ENCODE data around the gene FGD6. TPM values are rescaled to one million over a fixed set of nuclear protein-coding genes. Genes with fewer than 3 reads are reported as not detected.
A peak's percentile ranks its signal among the peaks of the same experiment; 100 is the strongest.

The FGD6 gene
- total RNA-seq, 1 experiment from 2014 or later = 25.1 TPM

DNA sequence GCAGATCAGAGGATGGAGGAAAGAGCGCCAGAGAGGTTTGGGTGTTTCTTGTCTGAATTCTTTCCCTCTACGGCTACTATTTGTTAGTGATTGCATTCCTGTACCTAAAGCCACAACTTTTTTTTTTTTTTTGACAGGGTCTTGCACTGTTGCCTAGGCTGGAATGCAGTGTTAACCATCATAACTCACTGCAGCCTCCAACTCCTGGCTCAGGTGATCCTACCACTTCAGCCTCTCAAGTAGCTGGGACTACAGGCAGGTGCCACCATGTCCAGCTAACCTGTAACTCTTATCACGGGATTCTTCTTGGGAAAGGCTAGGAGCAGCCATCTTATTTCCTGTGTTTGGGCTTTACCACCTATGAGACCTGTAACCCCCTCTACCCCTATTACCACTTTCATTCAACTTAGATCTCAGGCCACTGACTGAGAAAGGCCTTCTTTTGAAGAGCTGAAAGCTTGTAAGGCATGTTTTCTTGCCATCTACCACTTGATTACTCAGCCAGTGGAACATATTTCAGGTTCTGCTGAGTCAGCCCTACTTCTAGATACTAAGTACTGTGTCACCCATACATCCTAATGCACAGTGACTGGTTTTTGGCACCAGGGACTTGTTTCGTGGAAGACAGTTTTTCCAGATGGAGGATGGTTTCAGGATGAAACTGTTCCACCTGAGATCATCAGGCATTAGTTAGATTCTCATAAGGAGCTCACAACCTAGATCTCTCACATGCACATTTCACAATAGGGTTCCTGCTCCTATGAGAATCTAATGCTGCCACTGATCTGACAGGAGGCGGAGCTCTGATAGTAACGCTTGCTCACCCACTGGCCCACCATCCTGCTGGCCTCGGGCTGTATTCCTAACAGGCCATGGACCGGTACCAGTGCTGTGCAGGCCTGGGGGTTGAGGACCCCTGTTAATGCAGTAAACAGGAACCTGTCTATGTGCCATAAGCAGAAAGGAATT lies 7.2 kb upstream of the FGD6 start:
- no peaks in the 10 kb centered on the region for H3K9me3 Mint-ChIP-seq (ENCODE audit: unreplicated experiment)
- peaks cover 30% of the 10 kb centered on the region for H3K36me3 Mint-ChIP-seq (ENCODE audit: insufficient read depth, unreplicated experiment)
- H3K4me1 Mint-ChIP-seq (ENCODE audit: insufficient read depth, unreplicated experiment) = peaks cover 27% of the 10 kb centered on the region
- ChIA-PET POLR2A (interaction anchor here (0.6 to 21.4 kb wide), 9 partner anchors 10 to 250 kb away, joined by 3 to 1056 read pairs (median 4); partner anchors contain the start of gene METAP2), CTCF (interaction anchor here (0.8 to 1.6 kb wide), 4 partner anchors 21 to 107 kb away, joined by 3 to 10 read pairs (median 3); no protein-coding TSS in a partner anchor)
- TF ChIP-seq, protein P1, sequence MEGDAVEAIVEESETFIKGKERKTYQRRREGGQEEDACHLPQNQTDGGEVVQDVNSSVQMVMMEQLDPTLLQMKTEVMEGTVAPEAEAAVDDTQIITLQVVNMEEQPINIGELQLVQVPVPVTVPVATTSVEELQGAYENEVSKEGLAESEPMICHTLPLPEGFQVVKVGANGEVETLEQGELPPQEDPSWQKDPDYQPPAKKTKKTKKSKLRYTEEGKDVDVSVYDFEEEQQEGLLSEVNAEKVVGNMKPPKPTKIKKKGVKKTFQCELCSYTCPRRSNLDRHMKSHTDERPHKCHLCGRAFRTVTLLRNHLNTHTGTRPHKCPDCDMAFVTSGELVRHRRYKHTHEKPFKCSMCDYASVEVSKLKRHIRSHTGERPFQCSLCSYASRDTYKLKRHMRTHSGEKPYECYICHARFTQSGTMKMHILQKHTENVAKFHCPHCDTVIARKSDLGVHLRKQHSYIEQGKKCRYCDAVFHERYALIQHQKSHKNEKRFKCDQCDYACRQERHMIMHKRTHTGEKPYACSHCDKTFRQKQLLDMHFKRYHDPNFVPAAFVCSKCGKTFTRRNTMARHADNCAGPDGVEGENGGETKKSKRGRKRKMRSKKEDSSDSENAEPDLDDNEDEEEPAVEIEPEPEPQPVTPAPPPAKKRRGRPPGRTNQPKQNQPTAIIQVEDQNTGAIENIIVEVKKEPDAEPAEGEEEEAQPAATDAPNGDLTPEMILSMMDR (IDR thresholded peaks at IDR 0.05; ENCODE audit: unreplicated experiment) = no peak
- no peak overlapping the region for H3K4me3 Mint-ChIP-seq (ENCODE audit: unreplicated experiment)
- no peaks in the 10 kb centered on the region for H3K27me3 Mint-ChIP-seq (ENCODE audit: insufficient read depth, unreplicated experiment)
- no TSS peak for BruUV-seq (replicated peaks)
- DNase-seq (ENCODE audit: unreplicated experiment) = peak; percentile 37
- intact Hi-C loops (cut with micrococcal nuclease) = no loop called here
- peak overlapping the region; percentile 73 for H3K27ac Mint-ChIP-seq (ENCODE audit: low read depth, unreplicated experiment)

DNA sequence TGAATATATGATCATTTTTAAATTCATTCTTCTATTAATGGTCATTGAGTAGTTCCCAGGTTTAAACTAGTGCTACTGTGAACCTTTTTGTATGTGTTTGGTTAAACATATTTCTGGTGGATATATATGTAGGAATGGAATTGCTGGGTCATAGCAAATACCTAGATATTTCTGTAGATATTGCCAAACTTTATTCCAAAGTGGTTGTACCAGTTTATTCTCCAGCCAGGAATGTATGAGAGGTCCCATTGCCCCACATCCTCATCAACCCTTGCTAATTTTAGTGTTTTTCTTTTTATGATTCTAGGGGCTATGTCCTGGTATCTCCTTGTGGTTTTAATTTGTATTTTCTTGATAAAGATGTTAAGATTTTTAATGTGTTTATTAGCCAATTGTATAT lies 3.5 kb upstream of the FGD6 start:
- Mint-ChIP-seq H3K36me3 (ENCODE audit: insufficient read depth, unreplicated experiment) (peaks cover 17% of the 10 kb centered on the region), H3K27me3 (ENCODE audit: insufficient read depth, unreplicated experiment) (no peaks in the 10 kb centered on the region), H3K27ac (ENCODE audit: low read depth, unreplicated experiment) (peak overlapping the region; percentile 90), H3K4me3 (ENCODE audit: unreplicated experiment) (peak overlapping the region; percentile 84), H3K4me1 (ENCODE audit: insufficient read depth, unreplicated experiment) (peaks cover 21% of the 10 kb centered on the region), H3K9me3 (ENCODE audit: unreplicated experiment) (no peaks in the 10 kb centered on the region)
- CTCF ChIA-PET = interaction anchor here (0.6 to 0.9 kb wide), 2 partner anchors 15 to 52 kb away, joined by 3 to 5 read pairs; no protein-coding TSS in a partner anchor
- intact Hi-C loops (cut with micrococcal nuclease) = no loop called here
- TF ChIP-seq, protein P1 (IDR thresholded peaks at IDR 0.05; ENCODE audit: unreplicated experiment) = no peak
- no TSS peak for BruUV-seq (replicated peaks)
- POLR2A ChIA-PET = interaction anchor here (0.8 to 21.4 kb wide), 6 partner anchors 9 to 253 kb away, joined by 3 to 1056 read pairs (median 8); partner anchors contain the start of gene METAP2
- DNase-seq (ENCODE audit: unreplicated experiment) = no peak

DNA sequence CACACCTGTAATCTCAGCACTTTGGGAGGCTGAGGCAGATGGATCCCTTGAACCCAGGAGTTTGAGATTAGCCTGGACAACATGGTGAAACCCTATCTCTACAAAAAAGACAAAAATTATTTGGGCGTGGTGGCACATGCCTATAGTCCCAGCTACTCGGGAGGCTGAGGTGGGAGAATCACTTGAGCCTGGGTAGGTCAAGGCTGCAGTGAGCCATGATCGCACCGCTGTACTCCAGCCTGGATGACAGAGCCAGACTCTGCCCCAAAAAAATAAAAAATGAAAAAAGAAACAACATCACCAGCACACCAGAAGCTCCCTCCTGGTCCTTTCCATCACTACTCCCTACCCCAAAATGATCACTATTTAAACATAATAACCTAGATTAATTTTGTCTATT lies 2.9 kb upstream of the FGD6 start:
- Mint-ChIP-seq H3K4me3 (ENCODE audit: unreplicated experiment) (peak overlapping the region; percentile 84), H3K27me3 (ENCODE audit: insufficient read depth, unreplicated experiment) (no peaks in the 10 kb centered on the region), H3K36me3 (ENCODE audit: insufficient read depth, unreplicated experiment) (peaks cover 12% of the 10 kb centered on the region), H3K4me1 (ENCODE audit: insufficient read depth, unreplicated experiment) (peaks cover 21% of the 10 kb centered on the region), H3K9me3 (ENCODE audit: unreplicated experiment) (no peaks in the 10 kb centered on the region), H3K27ac (ENCODE audit: low read depth, unreplicated experiment) (peak overlapping the region; percentile 90)
- intact Hi-C loops (cut with micrococcal nuclease) = no loop called here
- CTCF ChIA-PET = interaction anchor here (0.6 to 1.3 kb wide), 2 partner anchors 51 to 103 kb away, joined by 4 to 5 read pairs; no protein-coding TSS in a partner anchor
- POLR2A ChIA-PET = interaction anchor here (0.9 to 21.4 kb wide), 7 partner anchors 10 to 315 kb away, joined by 3 to 1056 read pairs (median 13); partner anchors contain the start of gene METAP2
- BruUV-seq (replicated peaks) = no TSS peak
- DNase-seq (ENCODE audit: unreplicated experiment) = no peak
- TF ChIP-seq, protein P1 (IDR thresholded peaks at IDR 0.05; ENCODE audit: unreplicated experiment) = no peak
